Psoas muscle (tissue), 8 donors: ENCODE results near the gene RBM26. TPM values are rescaled to one million over a fixed set of nuclear protein-coding genes. Genes with fewer than 3 reads are reported as not detected.

Experiments
- ATAC-seq, 4 donors: fragments of 200-7000 bp; cut with Tn5 transposase; one replicate each; pipeline ENCODE4 v1.9.1; 2020; ENCODE audit warnings: moderate library complexity in 3 of 4, mild to moderate bottlenecking in 2 of 4
- DNase-seq, 2 donors: peaks; one replicate each; pipeline ENCODE4 v3.0.0-alpha.2; 2020
- H3K27ac ChIP-seq: fragments of 200-600 bp; one replicate; pipeline ENCODE4 v1.8.0; 2022
- H3K27me3 ChIP-seq, 3 donors: fragments of 200-600 bp in 1 of 3; one replicate each; pipeline versions ENCODE4 v1.6.1 to v1.8.0; 2013 to 2022; ENCODE audit warnings: low read length in 2 of 3, mild to moderate bottlenecking in 2 of 3, moderate library complexity in 1 of 3; ENCODE audit not compliant: insufficient read depth in 3 of 3
- H3K36me3 ChIP-seq, 2 donors: fragments of 200-600 bp in 1 of 2; one replicate each; pipeline versions ENCODE4 v1.6.1 to v1.8.0; 2013 to 2022; ENCODE audit warnings: low read depth in 1 of 2, mild to moderate bottlenecking in 1 of 2, moderate library complexity in 1 of 2; ENCODE audit not compliant: insufficient read depth in 1 of 2
- H3K4me1 ChIP-seq: fragments of 200-600 bp; one replicate; pipeline ENCODE4 v1.8.0; 2022
- H3K4me3 ChIP-seq: fragments of 200-600 bp; one replicate; pipeline ENCODE4 v1.8.0; 2022; ENCODE audit warnings: mild to moderate bottlenecking
- H3K9me3 ChIP-seq: fragments of 200-600 bp; one replicate; pipeline ENCODE4 v1.8.0; 2022
- CTCF ChIP-seq: fragments of 200-600 bp; IDR thresholded peaks from one replicate; pipeline ENCODE4 v1.8.0; 2022; ENCODE audit warnings: antibody characterized with exemption
- WGBS, 3 donors: extraction: QIAGEN DNeasy Blood & Tissue Kit; methylation state at CpG; one replicate each; pipeline versions ENCODE4 v1.1.6 to v1.1.7; 2013; 5-methylcytosine and 5-hydroxymethylcytosine counted together
- intact Hi-C, 2 donors: fragments of 100-400 bp; cut with DNase I; formaldehyde crosslinking; loops; one replicate each; pipeline versions ENCODE4 v1.11.0 to v1.14.2; 2022
- polyA plus RNA-seq, 3 donors: library from polyadenylated mRNA; stranded (reverse); fragments of 200-250 nt; gene quantifications; one replicate each; pipeline ENCODE4 v1.2.3, GENCODE V29; 2013
- total RNA-seq, 4 donors: library from RNA; stranded (reverse); fragmentation: NEBNext Ultra II Directional in 2 of 4; extraction: Animal tissue kit (Norgen Biotek cat#: 25700) in 2 of 4; gene quantifications; one replicate each; pipeline versions ENCODE4 v1.2.1 to v1.2.4, GENCODE V29; 2021 to 2023
- donor health status: healthy with polysubstance abuse.
- donor health status: DM: no; HTN: no; CAD: no; lungs with moderate emphysema.
- donor health status: Bipolar disorder and iron deficiency.
- donor health status: healthy.
- donor health status: DM: yes; HTN: yes; CAD: no.
- donor health status: DM: no; HTN: no; CAD: no.
- donor health status: DM: no; HTN: no; CAD: no.
- donor health status: DM: yes; HTN: yes; CAD: no.

Gene RBM26
- total and polyA plus RNA-seq, 7 donors, result 9.6 to 36.5 (median 23.7) TPM

DNA sequence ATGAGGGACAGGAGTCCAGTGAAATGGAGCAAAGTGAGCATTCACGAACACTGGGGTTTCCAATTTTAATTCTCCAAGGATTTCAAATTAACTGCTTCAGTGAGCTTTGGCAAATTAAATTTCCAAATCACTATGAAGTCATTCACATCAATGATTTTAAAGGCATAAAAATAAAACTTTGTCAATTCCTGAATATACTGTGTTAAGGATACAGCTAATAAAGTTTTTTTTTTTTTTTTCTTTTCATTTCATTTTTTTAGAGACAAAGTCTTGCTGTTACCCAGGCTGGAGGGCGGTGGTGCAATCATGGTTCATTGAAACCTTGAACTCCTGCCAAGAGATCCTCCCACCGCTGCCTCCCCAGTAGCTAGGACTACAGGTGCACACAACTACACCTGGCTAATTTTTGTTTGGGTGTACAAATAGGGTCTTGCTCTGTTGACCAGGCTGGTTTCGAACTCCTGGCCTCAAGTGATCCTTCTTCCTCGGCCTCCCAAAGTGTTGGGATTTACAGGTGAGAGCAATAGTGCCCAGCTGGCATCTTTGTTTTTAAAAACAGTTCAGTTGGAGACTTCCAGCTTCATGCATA is 21.9 kb downstream of the RBM26 start:
- H3K4me3 ChIP-seq, result no peak overlapping the region
- no peaks in the 10 kb centered on the region for H3K36me3 ChIP-seq
- H3K27me3 ChIP-seq, result no peaks in the 10 kb centered on the region
- intact Hi-C loops, result no loop called here
- no peak for DNase-seq
- peaks cover 55% of the 10 kb centered on the region for H3K4me1 ChIP-seq
- no peak for TF ChIP-seq CTCF
- no peaks in the 10 kb centered on the region for H3K9me3 ChIP-seq
- H3K27ac ChIP-seq, result no peak overlapping the region
- ATAC-seq, result no peak
- 86 to 97% (median 93%) methylated on average over 5 of the region's 5 CpGs for WGBS, 3 donors

DNA sequence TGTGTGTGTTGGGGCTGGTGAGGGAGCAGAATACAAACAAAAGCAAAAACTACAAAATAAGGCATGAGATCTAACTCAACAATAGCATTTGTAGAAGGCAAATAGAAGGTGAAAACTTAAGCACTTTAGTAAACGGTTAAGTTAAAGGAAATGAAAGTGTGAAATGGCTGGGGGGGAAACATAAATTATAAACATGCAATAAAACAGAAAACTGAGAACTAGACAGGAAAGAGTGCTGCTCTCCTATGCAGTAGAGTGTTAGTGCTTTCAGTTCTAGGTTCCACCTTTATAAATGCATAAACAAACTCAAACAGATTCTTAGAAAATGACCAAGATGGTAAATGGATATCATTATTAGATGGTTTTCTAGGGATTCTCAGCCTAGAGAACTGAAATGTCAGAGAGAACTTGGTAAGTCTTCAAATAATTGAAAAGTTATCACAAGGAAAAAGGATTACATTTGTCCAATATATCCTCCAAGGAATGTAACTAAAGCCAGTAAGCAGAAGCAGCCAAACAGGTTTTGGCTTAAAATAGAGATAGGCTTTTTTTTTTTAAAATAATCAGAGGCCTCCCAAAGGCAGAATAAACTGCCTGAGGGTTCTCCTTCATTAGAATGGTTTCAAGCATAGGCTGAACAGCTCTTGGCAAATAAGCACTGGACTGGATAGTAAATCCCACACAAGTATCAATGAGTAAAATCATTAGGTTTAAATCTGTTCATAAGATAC is 23.3 kb downstream of the RBM26 start:
- H3K27ac ChIP-seq, result no peak overlapping the region

GRCh38 chr13:79380997-79381396 is 25.1 kb downstream of the RBM26 start:
- Histone ChIP-seq H3K27me3 (no peaks in the 10 kb centered on the region), H3K9me3 (no peaks in the 10 kb centered on the region), H3K27ac (no peak overlapping the region), H3K36me3 (peaks cover 6 to 28% of the 10 kb centered on the region in 2 donors), H3K4me3 (no peak overlapping the region), H3K4me1 (peaks cover 35% of the 10 kb centered on the region)
- WGBS, 3 donors, result 78 to 89% (median 88%) methylated on average over 1 of the region's 1 CpG
- DNase-seq (no peak), ATAC-seq (no peak)
- intact Hi-C loops, result no loop called here
- TF ChIP-seq CTCF, result no peak

More for the DNA sequence above, 23.3 kb downstream of the RBM26 start:
- 21 to 36% (median 22%) methylated on average over 1 of the region's 1 CpG for WGBS, 3 donors
- intact Hi-C loops, result no loop called here
- Histone ChIP-seq H3K9me3 (no peaks in the 10 kb centered on the region), H3K27me3 (no peaks in the 10 kb centered on the region), H3K36me3 (peaks cover 0 to 11% of the 10 kb centered on the region in 2 donors), H3K4me3 (no peak overlapping the region), H3K4me1 (peaks cover 52% of the 10 kb centered on the region)
- ATAC-seq (no peak), DNase-seq (no peak)
- no peak for TF ChIP-seq CTCF

DNA sequence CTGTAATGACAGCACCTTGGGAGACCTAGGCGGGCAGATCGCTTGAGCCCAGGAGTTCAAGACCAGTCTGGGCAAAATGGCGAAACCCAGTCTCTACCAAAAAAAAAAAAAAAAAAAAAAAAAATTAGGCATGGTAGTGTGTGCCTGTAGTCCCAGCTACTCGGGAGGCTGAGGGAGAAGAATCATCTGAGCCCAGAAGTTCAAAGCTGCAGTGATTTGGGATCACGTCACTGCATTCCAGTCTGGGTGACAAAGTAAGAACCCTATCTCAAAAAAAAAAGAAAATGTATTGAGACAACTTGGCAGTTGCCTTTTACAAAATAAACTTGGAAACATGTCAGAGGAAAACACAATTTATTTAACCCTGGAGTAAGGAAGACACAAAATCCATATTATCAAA is 26.8 kb downstream of the RBM26 start:
- intact Hi-C loops, result loop anchor here in 1 of 2 donors (5.0 kb wide), 1 partner anchor 42 kb away; no protein-coding TSS in a partner anchor
- peaks cover 22% of the 10 kb centered on the region for H3K4me1 ChIP-seq
- H3K27ac ChIP-seq, result no peak overlapping the region
- peaks cover 9 to 42% of the 10 kb centered on the region in 2 donors for H3K36me3 ChIP-seq
- no peaks in the 10 kb centered on the region for H3K27me3 ChIP-seq
- H3K9me3 ChIP-seq, result no peaks in the 10 kb centered on the region
- ATAC-seq, result no peak
- 80 to 90% (median 80%) methylated on average over 5 of the region's 5 CpGs for WGBS, 3 donors
- no peak for TF ChIP-seq CTCF
- DNase-seq, result no peak
- no peak overlapping the region for H3K4me3 ChIP-seq
